Measurements from ENCODE around the gene LRRC38.
"Not testable (repeated sequence)": the region's sequence is repeated elsewhere in the genome, so short reads cannot be mapped to it uniquely, and the experiment has no call there.

Gene LRRC38

GRCh38 chr1:13462682-13463081 is 51.1 kb downstream of the LRRC38 start:
- ChIA-PET POLR2A (ENCODE audit: low non-redundant PET) (no interaction called here), CTCF (interaction anchor here (0.6 to 0.7 kb wide), 3 partner anchors 19 to 486 kb away, joined by 3 to 7 read pairs (median 3); no protein-coding TSS in a partner anchor)
- no peak for TF ChIP-seq CTCF (conservative IDR thresholded peaks at IDR 0.05; ENCODE audit: low read depth)
- H3K27ac ChIP-seq: no peak overlapping the region
- DNase-seq (ENCODE audit: low spot score): no peak

GRCh38 chr1:13461977-13462376 is 51.8 kb downstream of the LRRC38 start:
- no peak for TF ChIP-seq CTCF (conservative IDR thresholded peaks at IDR 0.05; ENCODE audit: low read depth)
- no peak overlapping the region for H3K27ac ChIP-seq
- no peak for DNase-seq (ENCODE audit: low spot score)
- ChIA-PET CTCF (interaction anchor here (0.6 kb wide), 1 partner anchor 487 kb away, joined by 3 read pairs; no protein-coding TSS in a partner anchor), POLR2A (ENCODE audit: low non-redundant PET) (no interaction called here)

GRCh38 chr1:13456904-13457532 is 56.8 kb downstream of the LRRC38 start:
- TF ChIP-seq CTCF (conservative IDR thresholded peaks at IDR 0.05; ENCODE audit: low read depth): no peak
- ChIA-PET CTCF (no interaction called here), POLR2A (ENCODE audit: low non-redundant PET) (no interaction called here)
- no peak overlapping the region for H3K27ac ChIP-seq
- no peak for DNase-seq (ENCODE audit: low spot score)

- TF ChIP-seq CTCF (conservative IDR thresholded peaks at IDR 0.05; ENCODE audit: low read depth): no peak
- peak; percentile 12 for DNase-seq (ENCODE audit: low spot score)
- ChIA-PET CTCF (no interaction called here), POLR2A (ENCODE audit: low non-redundant PET) (no interaction called here)
- no peak overlapping the region for H3K27ac ChIP-seq
Measured at GRCh38 chr1:13451399-13451965, 62.3 kb downstream of the LRRC38 start.

GRCh38 chr1:13450204-13450603 is 63.6 kb downstream of the LRRC38 start:
- DNase-seq (ENCODE audit: low spot score): no peak
- ChIA-PET CTCF (no interaction called here), POLR2A (ENCODE audit: low non-redundant PET) (no interaction called here)
- H3K27ac ChIP-seq: no peak overlapping the region
- no peak for TF ChIP-seq CTCF (conservative IDR thresholded peaks at IDR 0.05; ENCODE audit: low read depth)

- H3K27ac ChIP-seq: no peak overlapping the region
- TF ChIP-seq CTCF (conservative IDR thresholded peaks at IDR 0.05; ENCODE audit: low read depth): no peak
- ChIA-PET CTCF (interaction anchor here (0.6 kb wide), 1 partner anchor 19 kb away, joined by 3 read pairs; no protein-coding TSS in a partner anchor), POLR2A (ENCODE audit: low non-redundant PET) (no interaction called here)
- no peak for DNase-seq (ENCODE audit: low spot score)
Measured at GRCh38 chr1:13443335-13443979, 70.3 kb downstream of the LRRC38 start.

GRCh38 chr1:13439104-13439783 is 74.6 kb downstream of the LRRC38 start:
- CTCF ChIA-PET; H3K27ac ChIP-seq; DNase-seq (ENCODE audit: low spot score); POLR2A ChIA-PET (ENCODE audit: low non-redundant PET): not testable (repeated sequence)

Data from RWPE1 (cell line).